HCT116 (cell line): ENCODE data around the gene MDM4. TPM values are rescaled to one million over a fixed set of nuclear protein-coding genes. Genes with fewer than 3 reads are reported as not detected.

Experiments used
- ATAC-seq: fragments of 200-7000 bp; cut with Tn5 transposase; 2 replicates; pipeline ENCODE4 v1.9.1; 2020; ENCODE audit warnings: mild to moderate bottlenecking, moderate library complexity
- BruUV-seq: library from RNA; stranded (reverse); fragments of 400-500 nt; replicated peaks from 2 replicates; lab custom pipeline; 2021; lab: Mats Ljungman, UMichigan
- CTCF ChIA-PET: fragments of 300-600 bp; sonication (Branson Sonifier 250); formaldehyde crosslinking; loops from one replicate; lab custom pipeline; 2021; ENCODE audit warnings: antibody characterized with exemption; lab: Charles Lee
- POLR2A ChIA-PET: fragments of 300-600, 350-600 bp; sonication (Branson Sonifier 250); formaldehyde crosslinking; loops from one replicate; lab custom pipeline; 2021; ENCODE audit warnings: antibody characterized with exemption; lab: Charles Lee
- RAD21 ChIA-PET, 2 experiments: fragments of 300-600 bp; sonication (Branson Sonifier 250); formaldehyde crosslinking; loops; one replicate each; lab custom pipeline; 2023; ENCODE audit warnings: low total read pairs in 2 of 2; ENCODE audit not compliant: uncharacterized antibody in 2 of 2, unreplicated experiment in 2 of 2, low non-redundant PET in 1 of 2; lab: Charles Lee
- DNase-seq: peaks from one replicate; pipeline ENCODE4 v3.0.0-alpha.2; 2010; ENCODE audit warnings: low read depth, low spot score
- H2AFZ ChIP-seq: fragments of 200-600 bp; shearing (Covaris generic), sonication (generic); 2 replicates; pipeline ENCODE4 v1.6.1; 2017; ENCODE audit warnings: low read depth, mixed run types, mixed read lengths, antibody characterized with exemption, low read length; ENCODE audit not compliant: poor library complexity, severe bottlenecking
- H3K27ac ChIP-seq: 2 replicates; pipeline ENCODE4 v1.5.1; 2012; ENCODE audit warnings: low read depth, low read length
- H3K27me3 ChIP-seq: fragments of 200-600 bp; sonication (generic); 2 replicates; pipeline ENCODE4 v1.6.1; 2016; ENCODE audit warnings: mixed run types, low read length, mixed read lengths; ENCODE audit not compliant: insufficient read depth
- H3K36me3 ChIP-seq, 2 experiments: fragments of 200-500 bp in 1 of 2; fragments of 200-600 bp in 1 of 2; sonication (Bioruptor generic) in 1 of 2; sonication (generic) in 1 of 2; 2 replicates each; pipeline versions ENCODE4 v1.5.1 to v1.6.1; 2014 to 2016; ENCODE audit warnings: low read length in 2 of 2, inconsistent platforms in 1 of 2, mixed read lengths in 1 of 2, mixed run types in 1 of 2; ENCODE audit not compliant: insufficient read depth in 2 of 2, control insufficient read depth in 1 of 2
- H3K4me1 ChIP-seq, 2 experiments: fragments of 200-600 bp in 1 of 2; sonication (generic) in 1 of 2; 2 replicates each; pipeline versions ENCODE4 v1.5.1 to v1.6.1; 2012 to 2017; ENCODE audit warnings: low read length in 2 of 2, inconsistent platforms in 1 of 2, mild to moderate bottlenecking in 1 of 2, mixed read lengths in 1 of 2, mixed run types in 1 of 2, moderate library complexity in 1 of 2; ENCODE audit not compliant: insufficient read depth in 2 of 2, control insufficient read depth in 1 of 2
- H3K4me2 ChIP-seq: fragments of 200-600 bp; sonication (generic); 2 replicates; pipeline ENCODE4 v1.6.1; 2017; ENCODE audit warnings: mixed run types, low read length, mixed read lengths
- H3K4me3 ChIP-seq, 2 experiments: fragments of 200-600 bp in 1 of 2; sonication (generic) in 1 of 2; replicated peaks in 1 of 2; 2 replicates each; pipeline ENCODE4 v1.5.1; 2011 to 2016; ENCODE audit warnings: low read length in 2 of 2, control low read depth in 1 of 2, low read depth in 1 of 2, mild to moderate bottlenecking in 1 of 2, mixed read lengths in 1 of 2, mixed run types in 1 of 2
- H3K79me2 ChIP-seq: fragments of 200-600 bp; sonication (generic); 2 replicates; pipeline ENCODE4 v1.6.1; 2017; ENCODE audit warnings: mild to moderate bottlenecking, mixed run types, low read length, moderate library complexity, mixed read lengths; ENCODE audit not compliant: insufficient read depth
- H3K9ac ChIP-seq: fragments of 200-600 bp; sonication (generic); 2 replicates; pipeline ENCODE4 v1.6.1; 2016; ENCODE audit warnings: low read length, mixed read lengths
- H3K9me2 ChIP-seq: fragments of 200-600 bp; sonication (generic), shearing (Covaris generic); 2 replicates; pipeline ENCODE4 v1.6.1; 2017; ENCODE audit warnings: mixed run types, mild to moderate bottlenecking, moderate library complexity; ENCODE audit not compliant: insufficient read depth
- H3K9me3 ChIP-seq, 2 experiments: fragments of 200-500 bp in 1 of 2; fragments of 200-600 bp in 1 of 2; sonication (Bioruptor generic) in 1 of 2; sonication (generic) in 1 of 2; 2 replicates each; pipeline ENCODE4 v1.6.1; 2014 to 2017; ENCODE audit warnings: low read length in 2 of 2, mixed read lengths in 2 of 2, inconsistent platforms in 1 of 2, low read depth in 1 of 2, mild to moderate bottlenecking in 1 of 2, mixed run types in 1 of 2, moderate library complexity in 1 of 2; ENCODE audit not compliant: control insufficient read depth in 1 of 2, insufficient read depth in 1 of 2
- H4K20me1 ChIP-seq: fragments of 200-600 bp; sonication (generic), shearing (Covaris generic); 2 replicates; pipeline ENCODE4 v1.6.1; 2017; ENCODE audit warnings: mixed run types, mild to moderate bottlenecking, moderate library complexity; ENCODE audit not compliant: insufficient read depth
- ELF1 ChIP-seq: IDR thresholded peaks from 2 replicates; pipeline ENCODE4 v1.6.1; 2012; ENCODE audit warnings: low read depth, borderline replicate concordance
- EZH2phosphoT487 ChIP-seq: fragments of 200-600 bp; IDR thresholded peaks from 2 replicates; pipeline ENCODE4 v1.6.1; 2018; ENCODE audit warnings: antibody characterized with exemption, borderline replicate concordance
- JUND ChIP-seq: IDR thresholded peaks from 2 replicates; pipeline ENCODE4 v1.6.1; 2012
- POLR2AphosphoS5 ChIP-seq: IDR thresholded peaks from 2 replicates; pipeline ENCODE4 v1.6.1; 2011; ENCODE audit warnings: mild to moderate bottlenecking, low read depth, low read length, moderate library complexity
- REST ChIP-seq: IDR thresholded peaks from 2 replicates; pipeline ENCODE4 v1.6.1; 2012; ENCODE audit warnings: low read depth
- SRF ChIP-seq: IDR thresholded peaks from 2 replicates; pipeline ENCODE4 v1.6.1; 2012; ENCODE audit warnings: low read depth
- ZFX ChIP-seq: fragments of 450-650 bp; IDR thresholded peaks from 2 replicates; pipeline ENCODE4 v1.6.1; 2017
- ZNF274 ChIP-seq: fragments of 200-500 bp; sonication (Bioruptor generic); IDR thresholded peaks from 2 replicates; pipeline ENCODE4 v1.6.1; 2014; ENCODE audit warnings: mild to moderate bottlenecking, low read depth, low read length, inconsistent platforms
- intact Hi-C: fragments of 100-400 bp; cut with micrococcal nuclease; formaldehyde crosslinking; loops from 2 replicates; pipeline ENCODE4 v1.10.0; 2022
- total RNA-seq: library from RNA; stranded (reverse); gene quantifications from one replicate; pipeline ENCODE4 v1.2.1, GENCODE V29; 2021; ENCODE audit not compliant: unreplicated experiment

The MDM4 gene
- total RNA-seq, 1 experiment from 2014 or later = 79.5 TPM

GRCh38 chr1:204571631-204572030 is 55.4 kb downstream of the MDM4 start:
- H3K4me1 ChIP-seq = peaks cover 7 to 36% of the 10 kb centered on the region in 2 experiments; a peak in 3 of 4 replicates
- BruUV-seq = no TSS peak

More at GRCh38 chr1:204571631-204572030, 55.4 kb downstream of the MDM4 start:
- intact Hi-C loops = no loop called here
- no peak for DNase-seq
- no peak for TF ChIP-seq EZH2phosphoT487
- no peak for TF ChIP-seq ELF1
- TF ChIP-seq ZNF274 = no peak
- no peak for TF ChIP-seq POLR2AphosphoS5
- TF ChIP-seq REST = no peak
- TF ChIP-seq JUND = no peak
- no peak for TF ChIP-seq ZFX
- TF ChIP-seq SRF = no peak
- TF ChIP-seq, all 23 proteins: peak for 0
- Histone ChIP-seq H3K9me2 (no peaks in the 10 kb centered on the region), H4K20me1 (no peaks in the 10 kb centered on the region), H3K27ac (no peak overlapping the region), H3K79me2 (no peaks in the 10 kb centered on the region), H3K9me3 (no peaks in the 10 kb centered on the region), H3K27me3 (no peaks in the 10 kb centered on the region), H2AFZ (no peak overlapping the region), H3K9ac (no peak overlapping the region), H3K36me3 (no peaks in the 10 kb centered on the region), H3K4me3 (no peak overlapping the region), H3K4me2 (no peak overlapping the region)
- POLR2A ChIA-PET = interaction anchor here (0.6 kb wide), 1 partner anchor 421 kb away, joined by 4 read pairs; no protein-coding TSS in a partner anchor
- CTCF ChIA-PET = no interaction called here
- RAD21 ChIA-PET = no interaction called here
- no peak for ATAC-seq
